Measurements from ENCODE around the gene CLK2.
"Not testable (repeated sequence)": the region's sequence is repeated elsewhere in the genome, so short reads cannot be mapped to it uniquely, and the experiment has no call there.

CLK2 gene

GRCh38 chr1:155263067-155263466, 10.2 kb downstream of the CLK2 start:
- no peak for DNase-seq

DNA sequence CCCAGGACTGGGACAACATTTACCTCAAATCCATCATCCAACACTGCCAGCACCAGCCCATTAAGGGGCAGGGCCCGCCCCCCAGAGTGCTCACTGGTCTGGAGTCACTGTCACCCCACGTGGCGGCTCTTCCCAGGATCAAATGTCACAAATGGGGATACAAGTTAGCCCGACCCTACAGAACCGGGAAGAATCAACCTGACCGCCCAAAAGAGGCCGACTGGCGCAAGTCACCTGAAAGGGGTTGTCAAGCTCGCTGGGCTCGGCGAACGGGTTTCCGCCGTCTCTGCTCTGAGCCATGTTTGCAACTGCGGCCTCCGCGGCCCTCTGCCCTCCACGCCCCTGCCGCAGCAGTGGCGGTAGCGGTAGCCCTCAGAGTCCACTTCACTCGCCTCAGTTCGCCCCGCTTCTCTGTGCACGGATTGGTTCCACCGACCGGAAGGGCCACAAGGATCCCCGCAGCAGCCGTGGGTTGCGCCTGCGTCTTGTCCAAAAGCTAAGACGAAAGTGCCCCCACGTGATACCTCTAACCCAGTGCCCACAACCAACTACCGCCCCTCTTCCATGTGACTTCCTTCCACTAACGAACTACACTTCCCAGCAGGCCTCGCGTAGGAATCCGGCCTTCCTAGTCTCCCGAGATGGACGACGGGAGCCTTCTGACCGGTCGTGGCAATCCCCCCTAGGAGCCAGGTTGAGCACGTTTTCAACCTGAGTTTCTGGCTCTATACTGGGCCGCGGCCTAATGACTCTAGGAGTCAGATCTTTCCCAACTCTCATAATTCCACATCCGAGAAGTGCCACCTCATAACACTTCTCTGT, 11.2 kb downstream of the CLK2 start, which contains the start of gene SCAMP3:
Gene SCAMP3 (minus strand): TSS at position 509 of the 822 bp plus-strand sequence. CDS start 209 bp downstream, at position 300.
- peak; percentile 84 for DNase-seq

DNA sequence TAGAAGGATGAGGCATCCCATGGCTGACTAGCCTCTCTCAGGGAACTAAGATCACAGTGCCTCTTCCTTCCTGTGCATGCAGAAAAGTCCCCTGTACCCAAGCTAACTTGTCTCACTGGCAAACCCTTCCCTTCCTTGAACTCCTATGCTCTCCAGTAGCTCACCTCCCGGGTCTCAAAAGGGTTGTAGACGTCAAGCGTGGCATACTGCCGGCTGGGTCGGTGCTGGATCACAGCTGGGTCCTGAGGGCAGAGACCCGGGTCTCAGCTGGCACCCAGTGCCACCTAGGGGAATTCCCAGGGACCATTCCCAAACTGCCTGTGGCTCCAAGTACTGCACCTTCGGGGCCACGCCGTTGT, 11.8 kb downstream of the CLK2 start:
- no peak for DNase-seq

- DNase-seq = no peak
These were observed 13.0 kb downstream of the CLK2 start for GRCh38 chr1:155260276-155260675.

DNA sequence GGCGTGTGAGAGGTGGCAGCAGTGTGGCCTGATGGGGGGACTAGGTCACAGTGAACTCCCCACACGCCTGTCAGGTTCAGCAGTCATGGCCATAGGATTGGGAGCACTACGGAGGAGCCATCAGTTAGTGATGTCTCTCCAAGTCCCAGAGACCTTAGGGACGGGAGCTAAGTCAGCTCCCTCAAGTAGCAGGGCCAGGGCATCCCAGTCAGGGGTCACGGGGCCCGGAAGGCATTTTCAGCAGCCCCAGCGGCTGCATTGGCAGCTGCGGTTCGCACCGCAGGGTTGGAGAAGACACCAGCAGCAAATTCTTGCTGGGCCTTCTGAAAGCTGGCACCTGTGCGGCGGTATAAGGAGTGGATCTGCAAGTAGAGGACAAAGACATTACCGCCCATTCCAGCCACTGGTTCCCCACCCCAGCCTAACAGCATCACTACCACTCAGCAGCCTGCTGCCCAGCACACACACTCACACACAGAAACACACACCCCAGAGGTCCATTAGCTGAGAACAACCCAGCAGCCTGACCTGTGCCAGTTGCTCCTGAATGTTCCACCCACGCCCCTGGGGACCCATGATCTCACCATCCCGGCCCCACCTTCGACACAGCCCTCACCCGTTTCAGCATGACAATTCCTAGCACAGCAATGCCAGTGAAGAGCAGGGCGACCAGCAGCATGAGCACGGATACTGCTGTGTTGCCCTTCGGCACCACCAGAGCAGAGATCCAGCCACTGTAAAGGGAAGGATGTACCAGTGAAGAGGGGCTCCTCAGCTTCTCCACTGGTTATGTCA, 17.0 kb downstream of the CLK2 start:
- DNase-seq = no peak

DNA sequence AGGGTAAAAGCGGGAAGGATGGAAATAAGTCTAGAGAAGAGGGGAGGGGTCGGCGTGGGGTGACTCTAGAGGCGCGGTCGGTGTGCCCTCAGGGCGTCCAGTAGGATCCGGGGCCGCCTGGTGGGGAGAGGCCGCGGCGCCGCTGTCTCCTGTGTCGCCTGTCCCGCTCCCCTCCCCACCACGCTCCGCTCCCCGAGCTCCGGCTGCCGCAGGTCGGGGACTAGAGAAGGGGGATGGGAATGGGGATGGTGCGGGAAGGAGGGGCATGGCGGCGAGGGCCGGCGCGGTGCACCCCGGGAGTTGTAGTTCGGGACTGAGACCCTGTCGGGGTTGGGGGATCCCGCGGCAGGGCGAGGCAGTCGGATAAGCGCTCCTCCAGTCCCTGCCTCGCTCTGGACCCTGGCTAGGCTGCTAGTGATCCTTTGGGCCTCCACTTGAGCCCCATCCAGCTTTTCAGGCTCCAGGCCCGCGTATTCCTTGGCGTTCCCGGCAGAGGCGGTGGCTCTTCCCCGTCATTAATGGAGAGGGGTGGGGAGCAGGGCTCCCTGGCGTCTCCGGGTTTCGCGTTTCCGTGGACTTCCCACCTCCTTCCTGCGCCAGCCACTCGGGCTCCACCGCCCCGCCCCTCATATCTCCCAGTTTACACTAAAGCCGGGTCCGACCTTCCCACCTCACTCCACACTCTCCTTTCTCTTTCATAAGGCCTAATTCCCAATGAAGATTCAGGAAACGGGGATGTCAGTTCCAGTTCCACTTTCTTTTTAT, 17.9 kb downstream of the CLK2 start, which contains the start of gene ENTREP3:
Gene ENTREP3 (minus strand): TSS at position 241 of the 765 bp plus-strand sequence. CDS start 606 bp downstream, outside the sequence.
- peak; percentile 69 for DNase-seq

- DNase-seq = no peak
These were observed 18.5 kb downstream of the CLK2 start for GRCh38 chr1:155254714-155255242.

GRCh38 chr1:155254228-155254713, 19.0 kb downstream of the CLK2 start:
- no peak for DNase-seq

GRCh38 chr1:155253797-155254196, 19.5 kb downstream of the CLK2 start:
- DNase-seq = no peak

GRCh38 chr1:155253208-155253607, 20.1 kb downstream of the CLK2 start:
- DNase-seq = no peak

DNA sequence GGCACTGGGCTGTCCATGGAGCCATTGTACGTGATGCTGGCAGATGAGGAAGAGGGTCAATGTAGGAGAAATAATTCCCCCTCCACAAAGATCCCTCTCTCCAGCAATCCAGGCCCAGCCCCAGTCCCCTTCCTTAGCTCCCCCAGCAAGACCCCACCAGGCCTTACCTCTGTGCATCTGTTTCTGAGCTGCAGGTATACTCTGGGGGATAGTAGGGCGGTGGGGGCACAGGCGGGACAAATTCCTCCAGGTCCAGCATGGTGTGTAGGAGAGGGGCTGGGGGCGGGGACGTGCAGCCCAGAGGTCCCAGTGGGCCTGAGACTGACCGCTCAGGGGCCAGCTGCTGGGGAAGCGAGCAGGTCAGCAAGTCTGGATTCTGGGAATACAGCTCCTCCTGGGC, 21.7 kb downstream of the CLK2 start:
- DNase-seq = no peak

- DNase-seq = peak; percentile 98
These were observed 22.5 kb downstream of the CLK2 start for GRCh38 chr1:155250633-155251449.

DNA sequence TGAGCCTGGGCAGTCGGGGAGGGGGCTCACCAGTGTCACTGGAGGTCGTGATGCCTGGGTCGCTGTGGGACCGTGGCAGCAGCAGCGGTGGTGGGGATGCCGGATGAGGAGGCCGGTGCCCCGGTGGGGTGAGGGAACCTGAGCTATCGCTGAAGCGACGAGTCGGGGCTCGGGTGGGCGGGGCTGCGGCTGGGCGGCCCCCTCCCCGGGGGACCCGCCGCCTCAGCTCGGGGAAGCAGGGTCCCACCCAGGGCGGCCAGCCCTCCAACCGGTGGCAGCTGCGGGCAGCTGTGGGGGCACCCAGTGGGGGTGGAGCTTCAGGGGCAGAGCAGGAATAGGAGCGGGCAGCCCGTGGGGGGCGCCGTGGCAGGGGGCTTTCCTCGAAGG, 23.1 kb downstream of the CLK2 start:
- no peak for DNase-seq

DNA sequence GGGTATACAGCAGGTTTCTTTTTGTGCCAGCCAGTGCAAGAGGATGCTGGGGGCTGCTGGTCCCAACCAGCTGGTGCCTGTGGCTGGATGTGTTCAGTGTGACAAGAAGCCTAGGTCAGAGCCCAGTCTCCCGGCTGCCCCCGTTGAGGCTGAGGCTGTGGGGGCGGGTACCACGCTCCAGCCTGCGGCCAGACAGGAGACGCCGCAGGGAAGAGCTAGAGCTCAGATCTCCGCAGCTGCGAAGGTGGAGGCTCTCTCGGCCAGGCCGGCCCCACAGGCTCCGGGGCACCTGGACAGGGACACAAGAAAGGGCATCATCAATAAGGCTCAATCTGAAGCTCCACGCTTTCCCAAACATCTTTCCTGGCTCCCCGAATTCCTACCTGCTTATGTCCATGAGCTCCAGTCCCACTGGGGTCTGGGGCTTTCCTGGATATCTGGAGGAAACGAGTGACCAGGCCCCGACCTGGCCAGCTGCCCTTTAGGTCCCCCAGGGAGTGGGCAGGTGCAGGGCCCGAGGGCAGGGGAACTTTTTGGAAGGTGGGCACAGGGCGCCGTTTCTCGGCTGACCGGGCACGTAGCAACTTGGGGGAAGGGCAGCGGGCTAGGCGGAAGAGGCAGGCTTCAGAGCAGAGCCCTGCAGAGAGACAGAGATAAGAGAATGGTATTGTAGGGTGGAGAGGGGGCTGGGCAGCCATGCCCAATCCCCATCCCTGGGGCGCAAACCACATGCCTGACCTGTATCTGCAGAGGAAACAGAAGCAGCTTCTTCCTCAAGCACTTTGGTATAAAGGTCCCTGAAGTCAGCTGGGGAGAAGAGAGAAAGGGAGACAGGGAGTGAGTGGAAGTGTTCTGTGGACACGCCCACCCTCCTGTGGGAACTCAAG, 25.4 kb downstream of the CLK2 start:
- no peak for DNase-seq

DNA sequence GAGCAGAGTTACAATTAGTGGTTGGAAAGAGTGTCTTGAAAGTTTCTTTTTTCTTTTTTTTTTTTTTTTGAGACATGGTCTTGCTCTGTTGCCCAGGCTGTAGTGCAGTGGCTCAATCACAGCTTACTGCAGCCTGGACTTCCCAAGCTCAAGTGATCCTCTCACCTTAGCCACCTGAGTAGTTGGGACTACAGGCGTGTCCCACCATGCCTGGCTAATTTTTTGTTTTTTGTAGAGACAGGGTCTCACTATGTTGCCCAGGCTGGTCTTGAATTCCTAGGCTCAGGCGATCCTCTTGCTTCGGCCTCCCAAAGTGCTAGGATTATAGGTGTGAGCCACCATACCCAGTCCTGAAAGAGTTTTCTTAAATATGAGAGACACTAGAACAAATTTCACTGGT, 26.5 kb downstream of the CLK2 start:
- not testable (repeated sequence) for DNase-seq

- no peak for DNase-seq
These were observed 28.2 kb downstream of the CLK2 start for GRCh38 chr1:155245163-155245524.

DNA sequence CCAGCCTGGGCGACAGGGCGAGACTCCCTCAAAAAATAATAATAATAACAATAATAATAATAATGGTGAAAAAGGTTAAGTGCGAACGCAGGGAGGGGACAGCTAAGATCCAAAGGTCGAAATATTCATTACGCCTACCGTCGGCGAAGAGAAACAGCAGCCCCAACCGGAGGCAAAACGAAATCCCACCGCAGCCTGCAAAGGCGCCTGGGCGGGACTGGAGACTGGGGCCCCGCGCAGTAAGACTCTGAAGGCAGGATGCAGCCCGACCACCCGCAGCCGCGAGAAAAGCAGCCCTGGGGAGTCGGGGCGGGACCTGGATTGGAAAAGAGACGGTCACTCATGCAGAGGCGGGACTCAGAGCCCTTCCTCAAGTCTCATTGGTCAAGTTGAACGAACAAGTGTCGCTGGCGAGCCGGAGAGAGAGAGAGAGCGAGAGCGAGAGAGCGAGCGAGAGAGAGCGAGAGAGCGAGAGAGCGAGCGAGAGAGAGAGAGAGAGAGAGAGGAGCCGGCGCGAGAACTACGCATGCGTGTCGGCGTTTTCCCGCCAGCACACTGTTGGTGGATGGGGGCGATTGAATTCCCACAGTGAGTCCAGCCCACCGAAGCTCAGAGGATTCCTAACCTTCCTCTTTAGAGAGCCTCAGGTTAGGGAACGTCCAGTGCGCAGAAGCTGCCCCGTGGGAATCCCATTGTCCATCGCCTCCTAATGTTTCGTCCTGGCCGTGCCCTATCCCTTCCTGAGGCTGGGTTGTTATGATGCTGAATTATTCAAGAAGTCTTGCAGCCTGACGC, 28.7 kb downstream of the CLK2 start:
- peak; percentile 86 for DNase-seq

- DNase-seq = no peak
These were observed 30.4 kb downstream of the CLK2 start for GRCh38 chr1:155242805-155243358.

- DNase-seq = no peak
These were observed 31.5 kb downstream of the CLK2 start for GRCh38 chr1:155241841-155242264.

Measured in effector CD4-positive, alpha-beta T cell (primary cell).